HG02642 (cell line): ENCODE measurements around the gene KCNK1.
"Not testable (repeated sequence)": the region's sequence is repeated elsewhere in the genome, so short reads cannot be mapped to it uniquely, and the experiment has no call there.

Experiments
- ATAC-seq: cut with Tn5 transposase; IDR thresholded peaks from one replicate; pipeline ENCODE4 v1.9.1; 2021; ENCODE audit warnings: mild to moderate bottlenecking; ENCODE audit not compliant: unreplicated experiment, poor library complexity

The KCNK1 gene

DNA sequence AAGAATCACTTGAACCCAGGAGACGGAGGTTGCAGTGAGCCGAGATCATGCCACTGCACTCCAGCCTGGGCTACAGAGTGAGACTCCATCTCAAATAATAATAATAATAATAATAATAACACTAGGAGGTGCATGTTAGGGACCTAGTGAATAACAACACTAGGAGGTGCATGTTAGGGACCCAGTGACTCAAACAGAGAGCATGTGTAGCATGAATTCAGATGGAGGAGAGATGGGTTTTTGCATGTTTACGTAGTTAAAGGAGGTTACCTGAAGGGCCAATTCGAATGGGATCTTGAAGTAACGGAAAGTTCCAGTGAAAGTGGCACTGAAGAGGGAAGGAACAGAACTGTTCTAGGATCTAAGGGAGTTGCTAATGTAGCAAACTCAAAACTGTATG, 7.1 kb upstream of the KCNK1 start:
- ATAC-seq: peak; percentile 20

DNA sequence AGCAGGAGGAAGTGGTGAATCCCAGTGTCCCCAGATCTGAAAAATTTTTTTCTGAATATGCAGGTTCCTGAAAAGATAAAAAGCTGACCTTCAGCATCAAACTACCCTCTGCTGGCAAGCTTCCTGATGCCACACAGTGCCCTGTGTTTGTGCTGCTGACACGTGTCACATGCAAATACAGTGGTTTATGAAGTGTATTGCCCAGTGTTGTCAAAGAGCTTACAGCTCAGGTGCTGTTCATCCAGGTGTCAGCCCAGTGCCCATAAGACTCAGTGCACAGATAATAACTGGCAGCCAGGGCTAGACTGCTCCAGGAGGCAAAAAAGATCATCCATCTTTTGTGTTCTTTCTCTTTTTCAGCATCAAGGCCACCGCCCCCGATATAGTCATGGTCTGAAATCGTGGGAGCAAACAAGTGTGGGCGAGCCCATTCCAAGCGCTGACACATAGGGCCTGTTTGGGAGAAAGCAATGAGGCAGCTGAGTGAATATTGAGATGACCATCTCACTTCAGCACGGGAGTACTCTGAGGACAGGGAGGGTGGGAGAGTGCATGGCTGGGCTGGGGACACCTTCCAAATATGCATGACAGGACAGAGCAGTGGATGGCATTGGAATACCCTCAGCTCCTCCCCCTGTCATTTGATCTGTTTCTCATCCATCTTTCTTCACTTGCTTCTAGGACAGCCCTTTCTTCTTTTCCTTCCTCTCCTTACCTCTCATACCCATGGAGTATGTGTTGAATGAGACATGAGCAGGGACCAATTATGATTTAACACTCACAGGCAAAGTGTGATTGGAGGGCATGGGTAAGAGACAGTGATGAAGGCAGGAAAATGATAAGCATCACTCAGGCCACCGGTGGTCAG, 6.4 kb upstream of the KCNK1 start:
- ATAC-seq: peak; percentile 64

DNA sequence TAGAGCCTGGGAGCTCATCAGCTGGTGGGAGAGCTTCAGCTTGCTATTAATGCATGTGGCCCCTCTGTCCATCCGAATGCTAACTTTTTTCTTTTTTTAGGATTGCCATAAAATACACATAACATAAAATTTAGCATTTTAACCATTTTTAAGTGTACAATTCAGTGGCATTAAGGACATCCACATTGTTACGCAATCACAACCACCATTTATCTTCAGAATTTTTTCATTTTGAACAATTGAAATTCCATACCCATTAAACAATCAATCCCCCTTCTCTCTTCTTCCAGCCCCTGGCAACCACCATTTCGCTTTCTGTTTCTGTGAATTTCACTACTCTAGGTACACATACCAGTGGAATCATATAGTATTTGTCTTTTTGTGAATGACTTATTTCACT, 4.9 kb upstream of the KCNK1 start:
- no peak for ATAC-seq

DNA sequence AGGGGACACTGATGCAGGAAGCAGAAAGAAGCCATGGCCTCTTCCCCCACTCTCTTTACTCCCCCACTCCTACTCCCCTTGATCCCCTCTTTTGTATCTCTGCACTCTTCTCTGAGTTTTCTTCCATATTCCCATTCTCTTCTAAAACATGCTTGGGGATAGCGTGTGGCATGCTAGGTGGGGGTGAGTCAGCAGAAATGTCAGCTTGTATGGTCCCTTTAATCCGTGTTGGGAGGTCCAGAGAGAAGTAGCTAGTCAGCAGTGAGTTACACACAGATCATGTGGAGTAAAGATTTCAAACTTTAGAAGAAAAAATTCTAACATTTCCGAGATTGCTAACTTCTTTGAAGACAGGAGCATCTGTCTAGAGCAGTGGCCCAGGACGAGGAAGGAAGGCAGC, 4.0 kb upstream of the KCNK1 start:
- no peak for ATAC-seq

DNA sequence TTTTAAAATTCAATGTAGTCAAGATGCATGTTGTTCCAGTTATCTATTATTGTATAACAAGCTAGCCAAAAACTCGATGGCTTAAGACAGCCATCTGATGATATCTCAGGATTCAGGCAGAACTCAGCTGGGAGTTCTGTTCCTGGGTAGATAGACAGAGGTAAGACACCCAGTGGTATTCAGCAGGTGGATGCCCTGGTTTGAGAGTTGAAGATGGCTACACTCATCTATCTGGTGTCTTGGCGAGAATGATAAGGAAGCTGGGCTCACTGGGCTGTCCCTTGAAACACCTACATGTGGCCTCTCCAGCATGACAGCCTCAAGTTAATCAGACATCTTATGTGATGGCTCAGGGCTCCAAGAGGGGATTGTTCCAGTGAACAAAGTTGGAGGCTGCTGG, 3.3 kb upstream of the KCNK1 start:
- ATAC-seq: no peak

DNA sequence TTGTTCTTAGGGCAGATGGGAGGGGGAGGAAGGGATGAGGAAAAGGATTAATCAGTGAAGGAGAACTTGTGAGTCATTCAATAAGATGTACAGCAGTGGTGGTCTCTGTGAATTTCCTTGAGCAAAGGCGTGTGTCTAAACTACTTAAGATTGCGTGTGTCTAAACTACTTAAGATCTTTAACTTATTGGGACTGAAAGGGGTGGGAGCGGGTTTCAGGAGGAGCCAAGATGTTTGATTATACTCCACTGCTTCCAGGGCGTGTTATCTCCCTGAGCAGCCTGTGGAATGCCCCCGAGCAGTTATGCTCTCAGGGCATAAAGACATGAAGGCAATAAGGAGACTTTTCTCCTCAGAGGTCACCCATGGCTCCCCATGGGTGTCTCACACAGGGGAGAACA, 2.5 kb upstream of the KCNK1 start:
- ATAC-seq: not testable (repeated sequence)

DNA sequence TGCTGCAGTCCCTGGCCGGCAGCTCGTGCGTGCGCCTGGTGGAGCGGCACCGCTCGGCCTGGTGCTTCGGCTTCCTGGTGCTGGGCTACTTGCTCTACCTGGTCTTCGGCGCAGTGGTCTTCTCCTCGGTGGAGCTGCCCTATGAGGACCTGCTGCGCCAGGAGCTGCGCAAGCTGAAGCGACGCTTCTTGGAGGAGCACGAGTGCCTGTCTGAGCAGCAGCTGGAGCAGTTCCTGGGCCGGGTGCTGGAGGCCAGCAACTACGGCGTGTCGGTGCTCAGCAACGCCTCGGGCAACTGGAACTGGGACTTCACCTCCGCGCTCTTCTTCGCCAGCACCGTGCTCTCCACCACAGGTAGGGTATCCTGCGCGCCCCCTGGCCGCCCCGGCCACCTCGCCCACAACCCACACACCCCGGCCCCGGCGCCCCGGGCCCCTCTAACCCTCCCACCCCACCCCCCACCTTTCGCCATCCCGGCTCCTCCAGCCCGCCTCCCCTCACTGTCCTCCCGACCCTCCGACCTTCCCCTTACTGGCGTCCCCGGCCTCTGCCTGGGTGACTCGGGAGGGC, 352 bp downstream of the KCNK1 start:
- ATAC-seq: peak; percentile 48

DNA sequence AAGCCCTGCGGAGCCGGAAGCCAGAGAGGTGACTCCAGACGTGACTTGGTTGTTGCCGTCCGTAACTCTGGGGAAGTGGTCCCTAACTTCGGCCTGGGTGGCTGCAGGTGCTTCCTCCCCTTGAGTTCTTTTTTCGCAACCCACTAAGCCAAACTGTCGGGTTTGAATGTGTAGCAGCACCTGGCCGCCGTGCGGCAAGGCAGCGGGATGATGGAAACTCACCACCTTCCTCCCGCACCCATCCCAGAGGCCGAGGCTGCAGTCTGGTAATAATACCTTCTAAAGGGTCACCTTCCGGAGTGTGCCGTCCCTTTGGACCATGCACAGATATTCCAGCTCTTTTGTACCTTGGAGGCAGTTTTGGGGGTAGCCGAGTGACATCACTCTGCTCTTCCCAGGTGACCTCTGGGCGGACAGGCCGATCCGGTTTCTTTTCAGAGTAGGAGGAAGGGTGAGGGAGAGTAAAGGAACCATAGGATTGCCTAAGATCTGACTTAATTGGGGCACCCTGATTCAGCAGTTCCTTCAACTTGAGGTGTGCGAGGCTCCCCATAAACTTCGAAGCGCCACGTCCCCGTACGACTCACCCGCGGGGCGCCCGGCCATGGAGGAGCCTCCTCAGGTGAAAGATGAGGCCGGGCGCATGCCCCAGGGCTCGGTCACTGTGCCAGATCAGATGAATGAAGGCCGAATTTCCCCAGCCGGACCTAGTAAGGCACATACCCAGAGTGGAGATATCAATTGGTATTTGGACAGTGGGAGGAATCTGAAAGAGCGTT, 1.0 kb downstream of the KCNK1 start:
- ATAC-seq: peak; percentile 35

DNA sequence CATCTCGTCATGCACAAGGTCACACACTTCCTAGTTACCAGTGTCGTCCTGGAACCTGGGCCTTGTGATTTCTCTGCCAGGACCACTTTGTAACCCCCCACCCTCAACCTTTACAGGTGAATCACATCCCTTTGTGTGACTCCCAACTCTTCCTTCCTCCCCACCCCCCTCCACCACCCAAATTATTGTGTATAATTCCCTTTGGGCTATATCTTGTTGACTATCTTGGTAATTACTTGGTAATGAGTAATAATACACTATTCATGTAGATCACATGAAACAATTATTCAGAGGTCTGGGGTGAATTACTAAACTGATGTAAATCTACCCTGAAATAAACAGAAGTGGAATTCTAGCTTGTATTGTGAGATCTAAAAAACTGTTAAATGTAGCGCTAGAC, 1.7 kb downstream of the KCNK1 start:
- no peak for ATAC-seq

DNA sequence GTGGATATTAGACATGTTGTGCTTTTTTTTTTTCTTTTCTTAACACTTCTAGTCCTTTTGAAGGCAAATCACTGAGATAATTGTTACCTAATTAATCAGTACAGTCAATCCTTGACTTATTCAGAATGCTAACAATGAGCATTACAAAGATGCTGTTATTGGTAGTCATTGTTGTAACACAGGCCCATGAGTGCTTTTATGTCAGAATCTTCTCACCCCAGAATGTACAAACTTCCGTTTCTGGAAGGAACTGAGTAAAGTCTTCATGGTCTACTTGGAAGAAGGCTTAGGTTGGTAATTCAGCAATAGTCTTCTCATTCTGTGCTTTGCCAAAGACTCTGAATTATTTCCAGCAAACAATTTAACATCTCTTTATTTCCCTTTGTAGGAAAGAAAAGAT, 3.1 kb downstream of the KCNK1 start:
- ATAC-seq: no peak

DNA sequence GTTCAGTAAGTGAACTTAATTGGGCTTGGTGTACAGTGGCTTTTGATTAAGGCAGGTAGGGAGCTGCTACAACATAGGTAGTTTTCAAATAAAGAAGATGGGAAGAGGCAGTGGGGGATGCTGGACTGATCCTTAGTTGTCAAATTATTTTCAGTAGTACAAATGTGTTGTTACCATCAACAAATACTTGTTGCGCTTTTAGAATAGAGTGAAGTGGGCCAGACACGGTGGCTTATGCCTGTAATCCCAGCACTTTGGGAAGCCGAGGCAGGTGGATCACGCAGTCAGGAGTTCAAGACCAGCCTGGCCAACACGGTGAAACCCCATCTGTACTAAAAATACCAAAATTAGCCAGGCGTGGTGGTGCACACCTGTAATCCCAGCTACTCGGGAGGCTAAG, 5.5 kb downstream of the KCNK1 start:
- ATAC-seq: not testable (repeated sequence)

DNA sequence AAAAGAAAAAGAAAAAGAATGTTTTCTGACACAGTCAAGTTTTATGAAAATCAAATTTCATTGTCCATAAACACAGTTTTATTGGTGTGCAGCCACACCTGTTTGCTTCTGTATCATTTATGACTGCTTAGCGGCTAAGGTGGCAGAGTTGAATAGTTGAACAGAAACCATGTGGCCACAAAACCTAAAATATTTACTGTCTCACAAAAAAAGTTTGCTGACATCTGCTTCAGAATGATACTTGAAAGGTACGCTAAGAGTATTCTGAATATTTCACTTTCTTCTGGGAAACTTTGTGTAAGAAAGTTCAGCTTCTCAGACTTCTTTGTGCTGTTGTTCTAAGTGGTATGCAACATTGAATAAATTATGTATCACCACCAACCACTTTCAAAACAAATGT, 6.2 kb downstream of the KCNK1 start:
- ATAC-seq: no peak

DNA sequence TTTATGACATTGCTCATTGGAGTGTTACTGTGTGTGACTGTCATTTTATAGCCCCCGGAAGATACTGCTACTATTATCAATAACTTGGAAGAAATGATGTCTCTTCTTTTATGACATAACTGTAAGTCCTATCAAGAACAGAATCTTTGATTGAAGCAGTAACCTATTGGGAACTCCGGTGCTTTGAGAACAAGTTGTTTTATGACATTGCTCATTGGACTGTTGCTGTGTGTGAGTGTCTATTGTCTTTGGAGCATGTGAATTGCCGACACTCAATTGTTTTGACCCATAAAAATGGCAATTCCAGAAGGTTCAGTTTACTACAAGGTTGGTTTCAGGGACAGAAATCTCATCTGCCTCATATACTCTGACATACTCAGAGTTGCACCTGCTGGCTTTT, 8.0 kb downstream of the KCNK1 start:
- ATAC-seq: no peak

DNA sequence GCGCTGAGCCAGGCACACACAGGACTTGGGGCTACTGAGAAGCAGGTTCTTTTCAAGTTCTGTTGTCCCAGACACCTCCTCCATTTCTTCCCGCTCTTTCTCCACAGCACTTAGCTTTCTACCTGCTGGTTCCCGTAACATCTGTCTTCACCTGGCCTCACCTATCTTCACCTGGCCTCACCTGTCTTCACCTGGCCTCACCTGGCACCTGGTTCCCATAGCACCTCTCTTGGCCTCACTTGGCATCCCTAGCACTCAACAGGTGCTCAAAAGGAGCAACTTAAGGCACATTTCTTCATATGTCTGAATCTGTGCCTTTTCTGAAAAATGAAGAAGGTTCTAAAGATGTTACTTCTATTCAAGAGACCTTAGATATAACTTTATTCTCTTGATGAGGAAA, 10.4 kb downstream of the KCNK1 start:
- ATAC-seq: no peak

DNA sequence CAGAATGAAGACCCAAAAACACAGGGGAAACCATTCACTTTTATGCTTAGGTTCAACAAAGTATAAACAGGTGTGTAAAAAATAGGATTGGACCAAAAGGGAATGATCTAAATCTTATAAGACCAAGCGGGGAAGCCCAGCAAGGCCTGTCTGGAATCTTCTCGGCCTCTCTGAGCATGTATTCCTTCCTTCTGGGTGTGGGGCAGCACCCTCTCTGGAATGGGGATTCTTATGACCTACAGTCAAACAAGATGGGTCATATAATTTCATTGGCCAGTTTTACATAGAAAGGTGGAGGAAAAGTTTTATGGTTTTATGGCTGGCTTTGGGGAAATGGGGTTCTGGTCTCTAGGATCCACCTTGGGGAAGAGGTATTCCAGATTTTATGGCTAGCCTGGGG, 11.2 kb downstream of the KCNK1 start:
- no peak for ATAC-seq

DNA sequence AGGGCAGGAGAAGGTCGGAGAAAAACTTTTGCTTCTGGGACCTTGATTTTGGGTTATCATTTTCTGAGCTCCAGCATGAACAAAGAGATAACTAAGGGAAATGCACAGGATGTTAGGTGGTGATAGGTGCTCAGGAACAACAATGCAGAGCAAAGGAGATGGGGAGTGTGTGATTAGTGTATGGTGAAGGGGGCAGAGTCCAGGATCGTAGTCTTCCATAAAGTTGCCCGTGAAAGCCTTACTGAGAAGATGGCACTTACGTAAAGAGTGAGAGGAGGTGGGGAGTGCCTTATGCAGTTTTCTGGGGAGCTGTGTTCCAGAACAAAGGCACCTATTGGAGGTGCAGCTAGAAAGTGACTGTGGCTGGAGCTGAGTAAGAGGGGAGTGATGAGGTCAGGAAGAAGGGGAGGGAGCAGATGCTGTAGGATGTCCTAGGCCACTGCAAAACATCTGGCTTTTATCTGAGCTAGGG, 11.6 kb downstream of the KCNK1 start:
- ATAC-seq: no peak

DNA sequence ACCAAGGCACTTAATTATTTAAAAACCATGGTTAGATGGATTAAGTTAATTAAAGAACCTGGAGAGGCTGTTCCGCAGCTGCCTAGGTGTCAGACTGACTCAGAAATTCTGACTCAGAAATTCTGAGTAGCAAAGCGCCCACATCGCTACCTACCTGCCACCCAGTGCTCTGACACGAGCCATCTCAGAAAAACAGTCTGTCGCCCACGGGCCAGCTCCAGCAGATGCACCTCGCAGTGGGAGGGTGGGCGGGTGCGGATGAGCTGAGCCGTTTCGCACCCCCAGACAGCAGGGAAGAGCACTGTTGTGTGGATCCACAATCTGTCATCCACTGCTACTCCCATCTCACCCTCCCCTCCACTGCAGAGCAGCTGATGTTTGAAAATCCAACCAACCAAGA, 13.5 kb downstream of the KCNK1 start:
- ATAC-seq: no peak

DNA sequence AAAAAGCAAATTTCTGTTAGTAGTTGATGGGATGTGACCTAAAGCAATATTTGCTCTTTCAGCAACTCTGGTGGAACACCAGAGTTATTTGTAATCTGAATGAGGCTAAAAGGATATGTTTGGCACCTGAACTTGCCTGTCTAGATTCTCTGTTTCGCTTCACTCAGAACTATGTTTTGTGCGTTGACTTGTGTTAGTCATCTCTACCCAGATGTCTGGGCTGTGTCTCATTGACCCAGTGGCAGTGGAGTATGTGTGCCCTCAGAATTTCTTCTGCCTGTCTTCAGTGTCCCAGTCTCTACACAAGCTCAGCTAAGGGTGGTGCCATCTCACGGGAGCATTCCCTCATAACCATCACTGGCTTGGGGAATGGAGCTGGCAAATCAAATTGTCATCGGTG, 13.9 kb downstream of the KCNK1 start:
- no peak for ATAC-seq

DNA sequence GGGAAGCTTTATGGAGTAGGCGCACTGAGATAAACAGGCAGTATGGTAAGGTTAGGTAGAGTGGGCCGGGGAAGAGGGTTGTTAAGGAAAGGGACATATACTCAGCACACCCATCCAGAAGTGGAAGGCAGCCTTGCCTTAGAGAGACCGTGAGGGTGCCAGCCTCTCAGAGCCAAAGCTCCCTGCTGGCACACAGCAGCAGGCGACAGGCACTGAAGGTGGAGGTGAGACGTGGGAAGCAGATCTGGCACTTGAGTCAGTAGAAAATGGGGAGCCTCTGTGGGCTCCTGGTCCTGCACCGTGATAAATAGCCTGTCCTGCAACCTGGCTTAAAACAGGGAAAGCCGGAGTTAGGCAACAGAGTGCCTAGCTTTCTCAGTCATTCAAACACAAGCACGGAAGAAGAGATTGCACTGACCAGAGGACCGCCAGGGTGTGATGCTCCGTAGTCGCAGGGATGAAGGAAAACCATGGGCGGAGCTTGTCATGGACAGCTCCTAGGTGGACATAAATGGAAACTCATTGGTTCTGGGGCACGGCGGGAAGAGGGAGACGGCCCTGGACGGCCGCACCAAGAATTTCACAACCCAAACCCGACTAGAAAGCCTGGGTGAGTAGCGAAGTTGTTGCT, 15.5 kb downstream of the KCNK1 start:
- no peak for ATAC-seq

DNA sequence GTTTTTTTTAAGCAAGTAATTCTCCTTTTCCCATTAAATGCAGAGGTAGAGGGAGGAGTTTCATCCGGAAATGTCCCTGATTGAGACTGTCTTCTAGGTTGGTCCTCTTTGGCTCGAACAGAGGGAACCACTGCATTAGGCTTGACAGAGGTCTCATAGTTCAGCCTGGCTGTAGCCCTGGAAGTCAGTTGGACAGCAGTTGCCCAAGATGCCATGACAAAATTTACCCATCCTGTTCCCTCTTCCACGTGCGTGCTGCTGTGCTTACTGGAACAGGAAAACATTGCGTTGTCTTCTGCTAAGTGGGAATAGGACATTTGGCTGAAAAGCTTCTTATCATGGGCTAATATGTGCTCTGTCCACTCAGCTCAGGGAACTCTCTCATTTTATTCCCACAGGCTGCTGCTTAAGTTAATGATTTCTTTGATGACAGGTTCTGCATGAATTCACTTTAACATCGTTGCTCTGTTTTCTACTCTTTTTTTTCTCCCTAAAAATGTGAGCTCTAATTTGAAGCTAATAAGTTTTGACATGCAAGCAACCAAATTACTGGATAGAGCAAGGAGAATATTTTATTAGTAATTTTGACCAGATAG, 18.0 kb downstream of the KCNK1 start:
- no peak for ATAC-seq
